Liver (tissue), 3 donors: ENCODE measurements around the gene RBCK1.

Experiments used
- EGR1 ChIP-seq, 2 donors: IDR thresholded peaks; 2 replicates each; pipeline ENCODE4 v1.6.1; 2016 to 2018; ENCODE audit warnings: antibody characterized with exemption in 2 of 2, low read depth in 2 of 2
- GABPA ChIP-seq, 2 donors: IDR thresholded peaks in 1 of 2; conservative IDR thresholded peaks in 1 of 2; 2 replicates each; pipeline ENCODE4 v1.6.1; 2016; ENCODE audit warnings: antibody characterized with exemption in 2 of 2, mild to moderate bottlenecking in 1 of 2, moderate library complexity in 1 of 2
- SP1 ChIP-seq: IDR thresholded peaks from 2 replicates; pipeline ENCODE4 v1.6.1; 2018; ENCODE audit warnings: antibody characterized with exemption, mild to moderate bottlenecking
- TF ChIP-seq, protein P1 (sequence below): fragments of 150-350 bp; IDR thresholded peaks from 2 replicates; pipeline ENCODE4 v1.5.1; 2017; ENCODE audit warnings: improper control_type of control experiment, low read depth, low read length; ENCODE audit not compliant: missing input control
- TF ChIP-seq, protein P2 (sequence below): IDR thresholded peaks from 2 replicates; pipeline ENCODE4 v1.6.1; 2016; ENCODE audit warnings: antibody characterized with exemption, mild to moderate bottlenecking
- TF ChIP-seq, protein P3 (sequence below): IDR thresholded peaks from 2 replicates; pipeline ENCODE4 v1.6.1; 2016; ENCODE audit warnings: antibody characterized with exemption
- donor health status: healthy.
- donor health status: healthy.

DNA sequence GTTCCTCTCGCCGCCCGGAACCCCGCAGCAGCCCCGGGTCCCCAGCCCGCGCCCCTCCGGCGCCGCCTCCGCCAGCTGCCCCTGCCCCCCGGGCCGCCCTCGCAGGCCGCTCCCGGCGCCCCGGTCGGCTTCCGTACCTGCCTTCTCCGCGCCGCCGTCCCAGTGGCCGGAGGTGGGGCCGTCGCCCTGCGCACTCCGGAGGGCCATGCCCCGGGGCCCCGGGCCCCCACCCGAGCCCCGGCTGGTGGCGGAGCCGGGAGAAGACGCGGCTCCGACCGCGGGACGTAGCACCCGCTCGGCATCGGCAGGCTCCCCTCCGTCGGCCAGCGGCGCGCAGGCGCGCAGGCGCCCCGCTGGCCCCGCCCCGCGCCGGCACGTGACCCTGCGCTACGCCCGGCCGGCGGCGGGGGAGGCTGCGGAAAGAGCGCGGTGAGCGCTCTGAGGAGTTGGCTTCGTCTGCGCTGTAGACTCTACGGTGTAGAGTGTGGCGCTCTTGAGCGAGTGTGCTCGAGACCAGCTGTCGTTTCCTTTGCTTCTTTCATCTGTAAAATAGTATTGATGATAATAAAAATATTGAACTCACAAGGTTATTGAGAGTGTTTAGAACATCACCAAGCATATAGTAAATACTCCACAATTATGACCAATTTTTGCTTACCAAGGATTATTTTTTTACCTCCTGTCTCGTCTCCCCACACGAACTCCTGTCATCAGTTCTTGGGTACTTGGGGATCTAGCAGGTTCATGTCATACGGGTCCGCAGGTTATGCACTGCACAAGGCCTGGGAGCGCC, 54.3 kb downstream of the RBCK1 start, which contains the start of gene TBC1D20:
- TF ChIP-seq, protein P1, sequence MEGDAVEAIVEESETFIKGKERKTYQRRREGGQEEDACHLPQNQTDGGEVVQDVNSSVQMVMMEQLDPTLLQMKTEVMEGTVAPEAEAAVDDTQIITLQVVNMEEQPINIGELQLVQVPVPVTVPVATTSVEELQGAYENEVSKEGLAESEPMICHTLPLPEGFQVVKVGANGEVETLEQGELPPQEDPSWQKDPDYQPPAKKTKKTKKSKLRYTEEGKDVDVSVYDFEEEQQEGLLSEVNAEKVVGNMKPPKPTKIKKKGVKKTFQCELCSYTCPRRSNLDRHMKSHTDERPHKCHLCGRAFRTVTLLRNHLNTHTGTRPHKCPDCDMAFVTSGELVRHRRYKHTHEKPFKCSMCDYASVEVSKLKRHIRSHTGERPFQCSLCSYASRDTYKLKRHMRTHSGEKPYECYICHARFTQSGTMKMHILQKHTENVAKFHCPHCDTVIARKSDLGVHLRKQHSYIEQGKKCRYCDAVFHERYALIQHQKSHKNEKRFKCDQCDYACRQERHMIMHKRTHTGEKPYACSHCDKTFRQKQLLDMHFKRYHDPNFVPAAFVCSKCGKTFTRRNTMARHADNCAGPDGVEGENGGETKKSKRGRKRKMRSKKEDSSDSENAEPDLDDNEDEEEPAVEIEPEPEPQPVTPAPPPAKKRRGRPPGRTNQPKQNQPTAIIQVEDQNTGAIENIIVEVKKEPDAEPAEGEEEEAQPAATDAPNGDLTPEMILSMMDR = peak; percentile 1
- TF ChIP-seq, protein P2, sequence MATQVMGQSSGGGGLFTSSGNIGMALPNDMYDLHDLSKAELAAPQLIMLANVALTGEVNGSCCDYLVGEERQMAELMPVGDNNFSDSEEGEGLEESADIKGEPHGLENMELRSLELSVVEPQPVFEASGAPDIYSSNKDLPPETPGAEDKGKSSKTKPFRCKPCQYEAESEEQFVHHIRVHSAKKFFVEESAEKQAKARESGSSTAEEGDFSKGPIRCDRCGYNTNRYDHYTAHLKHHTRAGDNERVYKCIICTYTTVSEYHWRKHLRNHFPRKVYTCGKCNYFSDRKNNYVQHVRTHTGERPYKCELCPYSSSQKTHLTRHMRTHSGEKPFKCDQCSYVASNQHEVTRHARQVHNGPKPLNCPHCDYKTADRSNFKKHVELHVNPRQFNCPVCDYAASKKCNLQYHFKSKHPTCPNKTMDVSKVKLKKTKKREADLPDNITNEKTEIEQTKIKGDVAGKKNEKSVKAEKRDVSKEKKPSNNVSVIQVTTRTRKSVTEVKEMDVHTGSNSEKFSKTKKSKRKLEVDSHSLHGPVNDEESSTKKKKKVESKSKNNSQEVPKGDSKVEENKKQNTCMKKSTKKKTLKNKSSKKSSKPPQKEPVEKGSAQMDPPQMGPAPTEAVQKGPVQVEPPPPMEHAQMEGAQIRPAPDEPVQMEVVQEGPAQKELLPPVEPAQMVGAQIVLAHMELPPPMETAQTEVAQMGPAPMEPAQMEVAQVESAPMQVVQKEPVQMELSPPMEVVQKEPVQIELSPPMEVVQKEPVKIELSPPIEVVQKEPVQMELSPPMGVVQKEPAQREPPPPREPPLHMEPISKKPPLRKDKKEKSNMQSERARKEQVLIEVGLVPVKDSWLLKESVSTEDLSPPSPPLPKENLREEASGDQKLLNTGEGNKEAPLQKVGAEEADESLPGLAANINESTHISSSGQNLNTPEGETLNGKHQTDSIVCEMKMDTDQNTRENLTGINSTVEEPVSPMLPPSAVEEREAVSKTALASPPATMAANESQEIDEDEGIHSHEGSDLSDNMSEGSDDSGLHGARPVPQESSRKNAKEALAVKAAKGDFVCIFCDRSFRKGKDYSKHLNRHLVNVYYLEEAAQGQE = peak; percentile 23
- TF ChIP-seq SP1 = peak; percentile 19
- TF ChIP-seq EGR1 (IDR thresholded peaks at IDR 0.05; ENCODE audit: low read depth in 2 of 2) = peak; percentile 89 to 97
- TF ChIP-seq, protein P3, sequence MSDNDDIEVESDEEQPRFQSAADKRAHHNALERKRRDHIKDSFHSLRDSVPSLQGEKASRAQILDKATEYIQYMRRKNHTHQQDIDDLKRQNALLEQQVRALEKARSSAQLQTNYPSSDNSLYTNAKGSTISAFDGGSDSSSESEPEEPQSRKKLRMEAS = no peak
- no peak for TF ChIP-seq GABPA (IDR thresholded peaks at IDR 0.05 in 1 of 2, conservative IDR thresholded peaks at IDR 0.05 in 1 of 2)
